Measurements from ENCODE around the gene PATJ. TPM values are rescaled to one million over a fixed set of nuclear protein-coding genes. Genes with fewer than 3 reads are reported as not detected.
"Not testable (repeated sequence)": the region's sequence is repeated elsewhere in the genome, so short reads cannot be mapped to it uniquely, and the experiment has no call there.

PATJ gene
- polyA plus RNA-seq, 1 donor (not counting 4 experiments of a cell fraction or from before 2014, with no cell fraction given): 28.1 TPM

DNA sequence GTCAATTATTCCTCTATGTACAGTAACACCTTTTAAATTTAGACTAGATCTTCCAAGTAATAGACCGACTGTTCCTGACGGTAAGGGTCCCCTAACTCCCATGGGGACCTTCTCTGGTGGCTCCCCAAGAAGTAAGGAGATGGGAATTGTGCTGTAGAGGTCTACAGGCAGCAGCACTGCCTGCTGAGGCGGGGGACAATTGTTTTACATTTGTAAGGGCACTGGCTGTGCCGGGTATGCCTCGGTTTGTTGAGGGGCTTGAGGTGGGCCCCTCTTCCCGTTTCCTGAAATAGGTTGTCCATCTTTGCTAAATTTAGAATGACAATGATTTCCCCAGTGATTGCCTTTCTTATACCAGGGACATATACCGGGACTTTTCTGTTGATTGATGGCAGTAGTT is 439.3 kb downstream of the PATJ start:
- peaks cover 12% of the 10 kb centered on the region for H3K4me1 ChIP-seq (ENCODE audit: control insufficient read depth, extremely low read depth, insufficient read depth, low read length)
- H3K27me3 ChIP-seq (ENCODE audit: control insufficient read depth, extremely low read depth, insufficient read depth, low read length): no peaks in the 10 kb centered on the region
- no peak overlapping the region for H2AFZ ChIP-seq (ENCODE audit: control insufficient read depth, low read length)
- TF ChIP-seq EZH2 (IDR thresholded peaks at IDR 0.05; ENCODE audit: low read length): no peak
- TF ChIP-seq CTCF (optimal IDR thresholded peaks at IDR 0.05 in 1 of 3, IDR thresholded peaks at IDR 0.05 in 1 of 3, conservative IDR thresholded peaks at IDR 0.05 in 1 of 3; ENCODE audit: extremely low read depth in 1 of 3, insufficient read depth in 2 of 3, low read length in 3 of 3): no peak
- no peak overlapping the region for H3K27ac ChIP-seq (ENCODE audit: control insufficient read depth, insufficient read depth, low read length)
- FAIRE-seq (no peak), DNase-seq (ENCODE audit: low read depth, low spot score) (no peak)
- H3K9me3 ChIP-seq (ENCODE audit: control insufficient read depth, low read depth, low read length): no peaks in the 10 kb centered on the region
- no peak overlapping the region for H3K4me2 ChIP-seq (ENCODE audit: control insufficient read depth, extremely low read depth, insufficient read depth, low read depth, low read length)
- no peaks in the 10 kb centered on the region for H3K79me2 ChIP-seq (ENCODE audit: control insufficient read depth, insufficient read depth, low read length)
- H4K20me1 ChIP-seq (ENCODE audit: control insufficient read depth, extremely low read depth, insufficient read depth, low read length): no peaks in the 10 kb centered on the region
- no peaks in the 10 kb centered on the region for H3K36me3 ChIP-seq (ENCODE audit: control insufficient read depth in 2 of 2, extremely low read depth in 1 of 2, insufficient read depth in 2 of 2, low read length in 2 of 2)
- no peaks in the 10 kb centered on the region for H3K9me1 ChIP-seq (ENCODE audit: control insufficient read depth, extremely low read depth, insufficient read depth, low read length)
- dilution Hi-C loops (cut with MboI; ENCODE audit: extremely low pct_ligation_motif_present, low sequenced_read_pairs): no loop called here
- no peak overlapping the region for H3K4me3 ChIP-seq (ENCODE audit: control insufficient read depth in 2 of 3, extremely low read depth in 1 of 3, insufficient read depth in 2 of 3, low read depth in 1 of 3, low read length in 3 of 3)
- H3K9ac ChIP-seq (ENCODE audit: control insufficient read depth, extremely low read depth, insufficient read depth, low read length): no peak overlapping the region

- peaks cover 12% of the 10 kb centered on the region for H3K4me1 ChIP-seq (ENCODE audit: control insufficient read depth, extremely low read depth, insufficient read depth, low read length)
- H2AFZ ChIP-seq (ENCODE audit: control insufficient read depth, low read length); H3K9me1 ChIP-seq (ENCODE audit: control insufficient read depth, extremely low read depth, insufficient read depth, low read length); H3K9ac ChIP-seq (ENCODE audit: control insufficient read depth, extremely low read depth, insufficient read depth, low read length); H3K9me3 ChIP-seq (ENCODE audit: control insufficient read depth, low read depth, low read length); FAIRE-seq; H3K27ac ChIP-seq (ENCODE audit: control insufficient read depth, insufficient read depth, low read length); H3K27me3 ChIP-seq (ENCODE audit: control insufficient read depth, extremely low read depth, insufficient read depth, low read length); H3K4me3 ChIP-seq (ENCODE audit: control insufficient read depth in 2 of 3, extremely low read depth in 1 of 3, insufficient read depth in 2 of 3, low read depth in 1 of 3, low read length in 3 of 3); H3K79me2 ChIP-seq (ENCODE audit: control insufficient read depth, insufficient read depth, low read length); H3K4me2 ChIP-seq (ENCODE audit: control insufficient read depth, extremely low read depth, insufficient read depth, low read depth, low read length); H4K20me1 ChIP-seq (ENCODE audit: control insufficient read depth, extremely low read depth, insufficient read depth, low read length); DNase-seq (ENCODE audit: low read depth, low spot score); dilution Hi-C loops (cut with MboI; ENCODE audit: extremely low pct_ligation_motif_present, low sequenced_read_pairs); H3K36me3 ChIP-seq (ENCODE audit: control insufficient read depth in 2 of 2, extremely low read depth in 1 of 2, insufficient read depth in 2 of 2, low read length in 2 of 2): not testable (repeated sequence)
Observed at GRCh38 chr1:62182157-62182556, 439.9 kb downstream of the PATJ start.

GRCh38 chr1:62183164-62184020 is 441.1 kb downstream of the PATJ start:
- H4K20me1 ChIP-seq (ENCODE audit: control insufficient read depth, extremely low read depth, insufficient read depth, low read length); FAIRE-seq; H3K27me3 ChIP-seq (ENCODE audit: control insufficient read depth, extremely low read depth, insufficient read depth, low read length); dilution Hi-C loops (cut with MboI; ENCODE audit: extremely low pct_ligation_motif_present, low sequenced_read_pairs); H3K9me1 ChIP-seq (ENCODE audit: control insufficient read depth, extremely low read depth, insufficient read depth, low read length); H3K27ac ChIP-seq (ENCODE audit: control insufficient read depth, insufficient read depth, low read length); H3K9me3 ChIP-seq (ENCODE audit: control insufficient read depth, low read depth, low read length); H2AFZ ChIP-seq (ENCODE audit: control insufficient read depth, low read length); H3K9ac ChIP-seq (ENCODE audit: control insufficient read depth, extremely low read depth, insufficient read depth, low read length); DNase-seq (ENCODE audit: low read depth, low spot score); H3K36me3 ChIP-seq (ENCODE audit: control insufficient read depth in 2 of 2, extremely low read depth in 1 of 2, insufficient read depth in 2 of 2, low read length in 2 of 2); H3K79me2 ChIP-seq (ENCODE audit: control insufficient read depth, insufficient read depth, low read length); H3K4me3 ChIP-seq (ENCODE audit: control insufficient read depth in 2 of 3, extremely low read depth in 1 of 3, insufficient read depth in 2 of 3, low read depth in 1 of 3, low read length in 3 of 3); H3K4me2 ChIP-seq (ENCODE audit: control insufficient read depth, extremely low read depth, insufficient read depth, low read depth, low read length): not testable (repeated sequence)
- peaks cover 12% of the 10 kb centered on the region for H3K4me1 ChIP-seq (ENCODE audit: control insufficient read depth, extremely low read depth, insufficient read depth, low read length)

Measured in keratinocyte (primary cell).